Daoy (cell line): ENCODE measurements around the gene ZNF628. TPM values are rescaled to one million over a fixed set of nuclear protein-coding genes. Genes with fewer than 3 reads are reported as not detected.

Experiments
- DNase-seq: peaks from one replicate; pipeline ENCODE4 v3.0.0-alpha.2; 2015; ENCODE audit warnings: low read depth
- total RNA-seq: library from RNA; depleted of rRNA; stranded (reverse); fragments of >200 nt; shearing (Covaris generic); gene quantifications from 2 replicates; pipeline ENCODE4 v1.2.3, GENCODE V29; 2014; rRNA removed

The ZNF628 gene
- total RNA-seq, 1 experiment from 2014 or later: 3.4 TPM

DNA sequence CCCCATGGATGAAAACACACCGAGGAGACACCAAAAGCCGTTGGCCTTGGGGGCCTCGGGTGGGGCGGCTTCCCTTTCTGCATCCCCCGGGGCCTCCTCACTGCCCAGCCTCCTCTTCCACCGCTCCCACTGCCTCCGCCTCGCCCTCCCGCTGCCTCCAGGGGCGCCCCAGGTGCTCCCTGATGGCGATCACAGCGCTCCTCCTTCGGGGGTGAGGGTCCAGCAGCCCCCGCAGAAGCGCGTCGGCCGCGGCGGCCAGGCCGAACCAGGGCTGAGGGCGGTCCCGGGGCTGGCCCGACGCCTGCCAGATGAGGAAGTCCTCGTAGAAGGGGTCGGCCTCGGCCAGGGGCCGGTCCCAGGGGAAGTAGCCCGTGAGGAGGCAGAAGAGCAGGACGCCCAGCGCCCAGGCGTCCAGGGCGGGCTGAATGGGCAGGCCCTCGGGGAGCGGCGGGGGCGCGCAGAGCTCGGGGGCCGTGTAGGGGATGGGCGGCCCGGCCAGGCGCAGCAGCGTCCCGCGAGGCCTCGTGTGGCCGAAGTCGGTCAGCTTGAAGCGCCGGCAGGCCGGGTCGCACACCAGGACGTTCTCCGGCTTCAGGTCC, 53.3 kb downstream of the ZNF628 start:
- DNase-seq: no peak

DNA sequence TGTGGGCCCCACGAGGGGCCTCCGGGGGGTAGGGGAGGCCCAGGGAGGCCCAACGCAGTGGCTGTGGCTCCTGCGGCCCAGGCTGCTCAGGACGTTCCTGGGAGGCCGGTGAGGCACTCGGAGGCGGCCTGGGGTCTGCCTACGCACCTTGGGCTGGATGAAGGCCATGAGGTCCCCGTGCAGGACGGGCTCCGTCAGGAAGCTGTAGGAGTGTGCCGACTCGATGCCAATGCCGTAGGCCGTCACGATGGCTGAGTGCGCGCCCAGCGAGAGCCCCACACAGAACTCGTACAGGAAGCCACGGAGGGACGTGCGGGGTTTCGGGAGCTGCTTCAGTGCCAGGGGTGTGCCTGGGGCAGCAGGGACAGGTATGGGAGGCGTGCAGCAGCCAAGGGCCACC, 54.6 kb downstream of the ZNF628 start:
- DNase-seq: no peak

Other genes with a start within 250 kb of the ZNF628 start
- gene TMEM86B, start 247.9 kb upstream of the ZNF628 start, total RNA-seq: 0.95 and 1.8 TPM in 2 replicates
- 26.5 and 38.0 TPM in 2 replicates for gene PPP6R1, start 217.6 kb upstream of the ZNF628 start, total RNA-seq
- gene HSPBP1, start 196.5 kb upstream of the ZNF628 start, total RNA-seq: 104 and 113 TPM in 2 replicates
- 6.3 and 9.0 TPM in 2 replicates for gene BRSK1, start 192.6 kb upstream of the ZNF628 start, total RNA-seq
- gene TMEM150B, start 151.3 kb upstream of the ZNF628 start, total RNA-seq: not detected in 2 replicates
- 8.5 and 8.9 TPM in 2 replicates for gene KMT5C, start 136.7 kb upstream of the ZNF628 start, total RNA-seq
- gene COX6B2, start 121.9 kb upstream of the ZNF628 start, total RNA-seq: not detected in 2 replicates
- not detected in 2 replicates for gene GARIN5B, start 113.4 kb upstream of the ZNF628 start, total RNA-seq
- 56.5 and 60.4 TPM in 2 replicates for gene IL11, start 106.2 kb upstream of the ZNF628 start, total RNA-seq
- gene TMEM190, start 99.8 kb upstream of the ZNF628 start, total RNA-seq: not detected in 2 replicates
- gene TMEM238, start 92.3 kb upstream of the ZNF628 start, total RNA-seq: 3.3 and 3.9 TPM in 2 replicates
- gene RPL28, start 90.7 kb upstream of the ZNF628 start, total RNA-seq: 633 and 816 TPM in 2 replicates
- 317 and 338 TPM in 2 replicates for gene UBE2S, start 68.8 kb upstream of the ZNF628 start, total RNA-seq
- gene SHISA7, start 33.3 kb upstream of the ZNF628 start, total RNA-seq: not detected in 2 replicates
- 134 and 140 TPM in 2 replicates for gene ISOC2, start 15.0 kb upstream of the ZNF628 start, total RNA-seq
- not detected in 2 replicates for gene C19orf85, start 11.9 kb upstream of the ZNF628 start, total RNA-seq
- 22.5 and 23.2 TPM in 2 replicates for gene NAT14, start 8.6 kb downstream of the ZNF628 start, total RNA-seq
- gene SSC5D, start 11.8 kb downstream of the ZNF628 start, total RNA-seq: 1.4 and 2.2 TPM in 2 replicates
- not detected in 2 replicates for gene SBK2, start 60.5 kb downstream of the ZNF628 start, total RNA-seq
- gene SBK3, start 68.9 kb downstream of the ZNF628 start, total RNA-seq: not detected in 2 replicates
- 8.8 and 9.8 TPM in 2 replicates for gene ZNF579, start 104.2 kb downstream of the ZNF628 start, total RNA-seq
- 2.2 and 4.1 TPM in 2 replicates for gene FIZ1, start 122.9 kb downstream of the ZNF628 start, total RNA-seq
- gene ZNF524, start 123.7 kb downstream of the ZNF628 start, total RNA-seq: 6.1 and 8.7 TPM in 2 replicates
- gene ZNF865, start 129.0 kb downstream of the ZNF628 start, total RNA-seq: 0.15 and 0.80 TPM in 2 replicates
- 5.8 and 6.1 TPM in 2 replicates for gene ZNF784, start 147.9 kb downstream of the ZNF628 start, total RNA-seq
- 1.8 and 2.4 TPM in 2 replicates for gene ZNF580, start 164.4 kb downstream of the ZNF628 start, total RNA-seq
- 10.1 and 15.9 TPM in 2 replicates for gene ZNF581, start 167.0 kb downstream of the ZNF628 start, total RNA-seq
- gene CCDC106, start 171.6 kb downstream of the ZNF628 start, total RNA-seq: 8.2 and 8.6 TPM in 2 replicates
- gene U2AF2, start 178.4 kb downstream of the ZNF628 start, total RNA-seq: 218 and 267 TPM in 2 replicates
- 25.3 and 26.6 TPM in 2 replicates for gene EPN1, start 198.6 kb downstream of the ZNF628 start, total RNA-seq